HG03558 (cell line): ENCODE data around the gene DENND1C.
"Not testable (repeated sequence)": the region's sequence is repeated elsewhere in the genome, so short reads cannot be mapped to it uniquely, and the experiment has no call there.

Experiments
- ATAC-seq: cut with Tn5 transposase; IDR thresholded peaks from one replicate; pipeline ENCODE4 v1.9.1; 2021; ENCODE audit warnings: moderate number of reproducible peaks; ENCODE audit not compliant: unreplicated experiment; ENCODE audit errors: extremely low read depth

Gene DENND1C

GRCh38 chr19:6458695-6459261, 22.8 kb downstream of the DENND1C start:
- ATAC-seq: no peak

DNA sequence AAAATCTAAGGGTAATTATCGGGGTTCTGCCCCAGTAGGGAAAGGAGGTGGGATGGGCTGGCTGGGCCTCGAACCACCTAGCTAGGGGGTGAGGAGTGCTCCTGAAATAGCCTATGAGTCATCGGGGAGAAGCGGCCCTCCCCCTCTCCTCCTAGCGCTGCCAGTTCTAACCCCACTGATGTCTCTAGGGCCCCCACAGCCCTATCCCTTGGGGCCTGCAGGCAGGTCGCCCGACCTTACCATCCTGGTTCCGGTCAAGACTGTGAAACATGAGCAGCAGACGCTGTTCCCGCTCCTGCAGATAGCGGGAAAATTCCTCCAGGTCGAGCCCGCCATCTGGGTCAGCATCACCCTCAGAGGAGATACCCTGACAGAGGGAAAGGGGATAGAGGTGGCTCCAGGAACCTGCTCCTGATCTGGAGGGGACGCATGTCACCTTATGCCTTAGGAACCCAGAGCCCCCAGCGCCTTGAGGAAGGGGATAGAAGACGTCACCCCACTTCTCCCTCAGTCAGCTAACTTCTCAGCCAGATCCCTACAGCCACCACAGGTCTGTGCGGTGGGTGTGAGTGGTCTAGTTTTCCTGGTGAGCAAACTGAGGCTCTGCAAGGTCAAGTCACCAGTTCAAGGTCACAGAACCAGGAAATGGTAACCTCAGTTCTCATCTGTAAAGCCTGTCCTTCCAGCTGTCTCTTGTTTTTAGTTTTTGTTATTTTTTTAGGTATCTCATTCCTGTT, 23.5 kb downstream of the DENND1C start:
- ATAC-seq: no peak

DNA sequence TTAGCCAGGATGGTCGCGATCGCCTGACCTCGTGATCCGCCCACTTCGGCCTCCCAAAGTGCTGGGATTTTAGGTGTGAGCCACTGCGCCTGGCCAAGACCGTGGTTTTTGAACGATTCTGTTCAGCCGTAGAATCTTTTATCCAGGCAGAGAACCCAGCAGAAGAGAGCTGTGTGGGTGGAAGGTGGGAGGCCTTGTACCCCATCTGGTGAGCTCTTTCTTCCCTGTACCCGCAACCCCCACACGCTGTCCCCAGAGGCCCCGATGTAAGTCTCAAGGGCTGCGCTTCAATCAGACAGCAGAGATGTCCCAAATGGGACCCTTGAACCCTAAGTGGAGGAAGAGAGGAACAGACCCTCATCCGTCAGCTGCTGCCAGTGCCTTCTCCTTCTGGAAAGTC, 25.7 kb downstream of the DENND1C start:
- ATAC-seq: no peak

DNA sequence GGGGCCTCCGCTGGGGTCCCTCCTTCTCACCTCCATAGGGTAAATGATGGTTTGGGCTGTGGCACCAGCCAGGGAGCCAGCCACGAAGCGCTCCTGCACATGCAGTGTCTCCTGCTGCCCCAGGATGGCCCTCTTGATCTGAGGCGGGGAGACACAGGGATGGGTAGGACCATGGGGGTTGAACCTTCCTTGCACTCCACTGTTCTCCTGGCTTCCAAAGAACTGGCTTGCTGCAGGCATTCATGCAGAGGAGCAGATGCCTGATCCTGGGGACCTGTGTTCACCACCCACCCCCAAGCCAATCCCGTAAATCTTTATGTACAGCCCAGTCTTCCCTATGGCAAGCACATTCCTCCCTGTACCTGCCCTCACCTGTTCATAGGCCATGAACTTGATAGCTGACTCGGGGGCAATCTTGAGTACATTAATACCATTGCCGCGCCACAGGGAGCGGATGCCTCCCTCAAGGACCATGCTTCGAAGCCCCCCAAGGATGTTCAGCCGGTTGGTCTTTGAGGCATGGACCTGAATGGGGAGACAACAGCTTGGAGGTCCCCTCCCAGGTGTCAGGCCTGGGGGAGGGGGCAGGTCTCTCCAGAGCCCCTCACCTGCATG, 27.5 kb downstream of the DENND1C start:
- ATAC-seq: no peak

DNA sequence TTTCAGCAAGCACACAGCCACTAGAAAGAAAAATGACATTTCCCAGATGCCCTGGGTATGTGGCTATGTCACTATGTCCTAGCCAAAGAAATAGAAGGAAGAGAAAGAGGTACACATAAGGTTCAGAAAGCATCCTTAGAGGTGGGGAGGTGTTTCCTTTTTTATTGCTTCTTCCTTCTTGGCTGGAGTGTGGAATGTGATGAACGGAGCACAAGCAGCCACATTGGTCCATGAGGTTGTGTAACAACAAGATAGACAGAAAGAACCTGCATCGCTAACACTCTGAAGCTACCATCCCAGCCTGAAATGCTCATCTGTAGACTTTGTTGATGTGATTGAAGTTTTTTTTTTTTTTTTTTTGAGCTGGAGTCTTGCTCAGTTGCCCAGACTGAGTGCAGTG, 28.7 kb downstream of the DENND1C start:
- no peak for ATAC-seq

DNA sequence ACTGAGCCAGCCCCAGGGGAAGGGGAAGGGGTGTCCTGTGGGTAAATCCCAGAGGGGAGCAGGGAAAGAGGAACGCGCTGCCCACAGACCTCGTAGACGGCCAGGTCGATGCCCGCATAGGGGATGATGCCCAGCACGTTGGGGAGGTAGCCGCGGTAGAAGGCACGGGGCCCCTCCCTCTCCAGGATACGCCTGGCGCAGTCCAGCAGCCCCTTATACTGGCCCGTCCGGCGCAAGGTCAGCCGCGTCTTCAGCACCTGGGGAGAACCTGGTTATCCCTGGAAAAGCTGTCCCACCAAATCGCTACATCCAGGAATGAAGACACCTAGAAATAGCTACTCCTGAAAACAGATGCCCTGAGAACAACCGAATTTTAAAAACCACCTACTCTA, 29.4 kb downstream of the DENND1C start:
- ATAC-seq: no peak

- no peak for ATAC-seq
These were observed 29.9 kb downstream of the DENND1C start for GRCh38 chr19:6451583-6452222.

GRCh38 chr19:6450166-6450565, 31.4 kb downstream of the DENND1C start:
- no peak for ATAC-seq

DNA sequence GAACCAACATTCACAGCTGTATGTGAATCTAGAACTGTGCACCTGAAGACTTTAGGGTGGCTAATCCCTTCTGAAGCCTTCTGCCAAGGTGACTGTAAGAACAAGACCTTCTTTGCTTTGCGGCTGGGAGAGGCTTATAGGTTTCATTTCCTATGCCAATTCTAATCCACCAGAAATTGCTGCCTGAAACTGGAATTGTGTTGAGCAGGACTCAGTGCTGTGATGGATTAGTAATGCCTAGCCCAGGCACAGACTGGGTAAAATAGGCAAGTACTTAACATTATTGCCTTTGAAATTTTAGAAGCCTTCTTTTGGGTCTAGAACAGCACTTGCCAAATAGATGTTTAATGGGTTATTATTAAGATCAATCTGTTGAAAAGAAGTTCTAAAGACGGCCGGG, 33.5 kb downstream of the DENND1C start:
- ATAC-seq: no peak

GRCh38 chr19:6446452-6446851, 35.1 kb downstream of the DENND1C start:
- ATAC-seq: no peak

DNA sequence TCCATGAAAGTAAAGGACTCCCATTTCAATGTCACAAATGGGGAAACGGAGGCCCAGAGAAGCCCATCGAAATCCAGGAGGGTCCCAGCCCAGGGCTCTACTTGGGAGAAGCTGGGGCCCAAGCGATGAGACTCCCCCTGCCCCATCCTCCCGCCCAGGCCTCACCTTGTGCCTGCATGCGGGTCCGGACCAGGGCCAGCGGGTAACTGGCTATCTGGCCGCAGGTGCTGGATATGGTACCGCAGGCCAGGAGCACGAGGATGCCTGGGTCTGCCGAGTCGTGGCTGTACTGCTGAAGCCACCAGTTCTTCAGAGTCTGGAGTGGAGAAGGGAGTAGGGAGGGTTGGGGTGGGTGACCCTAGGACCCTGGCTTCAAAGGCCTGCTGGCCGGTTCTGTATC, 37.6 kb downstream of the DENND1C start:
- ATAC-seq: no peak

DNA sequence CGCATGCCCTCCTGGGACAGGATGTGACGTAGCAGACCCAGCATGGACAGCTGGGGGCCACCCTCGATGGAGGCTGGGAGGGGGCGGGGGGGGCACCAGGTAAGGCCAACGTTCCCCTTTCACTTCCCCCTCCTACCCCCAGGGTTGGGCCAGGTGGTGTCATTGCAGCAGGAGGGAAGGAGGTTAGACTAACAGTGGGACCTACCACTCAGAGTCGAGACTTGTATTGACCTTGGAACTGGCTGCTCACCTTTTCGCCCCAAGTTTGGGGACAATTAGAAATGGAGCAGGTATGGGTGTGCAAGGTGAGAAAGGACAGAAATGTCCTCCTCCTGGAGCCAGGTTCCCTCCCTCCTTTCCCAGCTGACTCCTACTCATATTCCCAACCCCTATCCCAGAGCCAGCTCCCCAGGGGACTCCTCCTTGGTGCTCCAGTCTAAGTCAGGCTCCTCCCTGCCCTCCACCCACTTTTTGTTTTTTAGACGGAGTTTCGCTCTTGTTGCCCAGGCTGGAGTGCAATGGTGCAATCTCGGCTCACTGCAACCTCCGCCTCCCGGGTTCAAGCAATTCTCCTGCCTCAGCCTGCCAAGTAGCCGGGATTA, 39.4 kb downstream of the DENND1C start:
- ATAC-seq: no peak

- no peak for ATAC-seq
These were observed 40.7 kb downstream of the DENND1C start for GRCh38 chr19:6440905-6441304.

DNA sequence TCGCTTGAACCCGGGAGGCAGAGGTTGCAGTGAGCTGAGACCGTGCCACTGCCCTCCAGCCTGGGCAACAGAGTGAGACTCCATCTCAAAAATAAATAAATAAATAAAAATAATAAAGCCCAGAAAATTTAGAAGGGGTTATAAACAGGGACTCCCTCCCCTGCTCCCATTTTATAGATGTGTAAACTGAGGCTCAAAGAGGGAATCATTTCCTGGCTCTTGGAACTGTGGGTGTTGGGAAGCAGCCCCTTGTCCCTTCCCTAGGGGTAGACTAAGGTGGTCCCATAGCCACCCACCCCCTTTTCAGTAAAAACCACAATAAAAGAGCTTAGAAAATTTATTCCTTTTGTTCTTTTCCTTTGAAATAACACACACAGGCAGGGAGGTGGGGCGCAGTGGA, 41.8 kb downstream of the DENND1C start:
- no peak for ATAC-seq

DNA sequence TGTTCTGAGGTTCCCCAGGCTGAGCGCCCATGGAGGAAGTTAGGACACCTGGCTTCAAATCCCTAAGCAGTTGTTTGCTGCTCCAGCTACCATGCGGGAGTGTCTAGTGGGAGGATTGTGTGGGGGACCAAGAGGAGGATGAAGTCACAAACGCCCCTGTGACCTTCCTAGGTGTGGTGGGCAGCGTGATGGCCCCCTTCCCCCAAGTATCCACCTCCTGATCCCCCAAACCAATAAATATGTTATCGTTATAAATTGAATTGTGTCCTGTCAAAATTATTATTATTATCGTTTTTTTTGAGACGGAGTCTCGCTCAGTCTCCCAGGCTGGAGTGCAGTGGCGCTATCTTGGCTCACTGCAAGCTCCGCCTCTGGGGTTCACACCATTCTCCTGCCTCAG, 47.9 kb downstream of the DENND1C start, which contains the start of gene SLC25A41:
TSS of gene SLC25A41 (minus strand) at position 101 of the 400 bp plus-strand sequence. CDS start at position 31, 70 bp downstream.
- no peak for ATAC-seq

GRCh38 chr19:6433165-6433564, 48.4 kb downstream of the DENND1C start:
- no peak for ATAC-seq

DNA sequence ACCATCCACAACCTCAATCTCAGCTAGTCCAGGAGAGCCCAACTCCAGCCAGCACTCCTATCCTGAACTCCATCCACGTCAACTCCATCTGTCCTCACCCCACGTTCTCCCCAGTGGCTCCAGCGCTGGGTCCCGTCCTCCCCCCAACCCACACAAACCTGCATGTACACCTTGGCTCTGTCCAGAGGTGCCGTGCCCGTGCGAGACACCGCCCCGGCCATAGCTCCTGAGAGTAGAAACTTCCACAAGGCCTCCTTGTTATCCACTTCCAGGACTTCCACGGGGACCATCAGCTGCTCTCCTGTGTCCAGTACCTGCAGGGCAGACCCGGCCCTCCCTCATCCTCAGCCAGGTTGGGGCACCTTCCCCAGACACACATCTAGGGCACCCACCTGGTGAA, 49.7 kb downstream of the DENND1C start:
- ATAC-seq: no peak

DNA sequence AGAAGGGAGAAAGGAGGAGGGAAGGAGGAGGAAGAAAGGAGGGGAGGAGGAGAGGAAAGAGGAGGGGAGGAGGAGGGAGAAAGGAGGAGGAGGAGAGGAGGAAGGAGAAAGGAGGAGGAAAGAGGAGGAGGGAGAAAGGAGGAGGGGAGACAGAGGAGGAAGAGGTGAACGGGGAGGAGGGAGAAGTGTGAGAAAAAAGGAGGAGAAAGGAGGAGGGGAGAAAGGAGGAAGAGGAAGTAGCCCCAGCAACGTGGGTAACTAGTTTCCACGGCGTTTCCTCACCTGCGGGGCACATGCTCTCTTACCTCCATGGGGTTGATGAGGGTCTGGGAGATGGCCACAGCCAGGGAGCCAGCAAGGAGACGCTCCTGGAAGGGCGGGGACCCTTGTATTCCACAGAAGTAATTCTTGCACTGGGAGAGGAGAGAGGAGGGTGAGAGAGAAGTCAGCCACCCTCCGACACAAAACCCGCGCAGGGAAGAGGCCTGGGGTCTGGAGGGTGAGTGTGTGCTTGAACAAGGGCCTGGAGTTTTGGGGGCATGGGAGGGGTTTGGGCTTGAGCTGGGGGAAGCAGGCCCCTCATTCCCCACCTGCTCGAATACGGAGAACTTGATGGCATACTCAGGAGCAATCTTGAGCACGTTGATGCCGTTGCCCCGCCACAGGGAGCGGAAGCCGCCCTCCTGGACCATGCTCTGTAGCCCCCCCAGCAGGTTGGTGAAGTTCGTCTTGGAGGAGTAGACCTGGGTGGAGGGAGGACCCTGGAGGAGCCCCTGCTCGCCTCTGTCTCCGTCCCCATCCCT, 52.0 kb downstream of the DENND1C start:
- ATAC-seq: no peak

DNA sequence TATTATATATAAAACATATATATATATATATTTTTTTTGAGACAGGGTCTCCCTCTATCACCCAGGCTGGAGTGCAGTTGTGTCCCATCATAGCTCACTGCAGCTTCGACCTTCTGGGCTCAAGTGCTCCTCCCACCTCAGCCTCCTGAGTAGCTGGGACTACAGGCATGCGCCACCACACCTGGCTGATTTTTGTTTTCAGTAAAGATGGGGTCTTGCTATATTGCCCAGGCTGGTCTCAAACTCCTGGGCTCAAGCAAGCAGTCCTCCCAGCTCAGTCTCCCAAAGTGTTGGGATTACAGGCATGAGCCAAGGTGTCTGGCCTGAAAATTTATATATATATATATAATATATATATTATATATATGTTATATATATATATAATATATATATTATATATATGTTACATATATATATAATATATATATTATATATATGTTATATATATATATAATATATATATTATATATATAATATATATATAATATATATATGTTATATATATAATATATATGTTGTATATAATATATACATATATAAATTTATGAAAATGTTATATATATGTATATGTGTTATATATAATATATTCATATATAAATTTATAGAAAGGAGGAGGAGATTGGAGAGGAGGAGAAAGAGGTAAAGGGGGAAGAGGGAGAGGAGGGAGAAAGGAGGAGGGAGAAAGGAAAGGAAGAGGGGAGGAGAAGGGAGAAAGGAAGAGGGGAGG, 52.7 kb downstream of the DENND1C start:
- ATAC-seq: not testable (repeated sequence)
